Measurements from ENCODE around the gene SSR3. TPM values are rescaled to one million over a fixed set of nuclear protein-coding genes. Genes with fewer than 3 reads are reported as not detected.

Gene SSR3
- total RNA-seq, 4 donors from 2014 or later, result 96.8 to 172 (median 128) TPM

DNA sequence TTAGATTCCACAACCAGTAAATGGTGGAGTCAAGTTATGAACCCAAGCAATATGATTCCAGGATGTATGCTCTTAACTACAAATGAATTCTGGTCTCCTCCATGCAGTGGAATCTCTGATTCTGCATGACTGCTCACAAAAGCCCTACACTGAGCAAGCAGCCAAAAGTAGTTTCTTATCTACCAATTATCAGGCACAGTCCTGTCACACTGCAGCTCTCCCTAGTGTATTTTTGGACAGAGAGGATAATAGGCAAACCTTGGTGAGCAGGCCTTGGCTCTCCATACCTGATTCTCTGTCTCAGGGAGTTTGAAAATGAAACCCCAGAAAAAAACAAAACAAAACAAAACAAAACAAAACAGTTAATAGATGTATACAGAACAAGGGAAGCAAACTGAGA lies 3.5 kb upstream of the SSR3 start:
- H3K4me3 ChIP-seq, result no peak overlapping the region
- no peaks in the 10 kb centered on the region for H3K9me3 ChIP-seq
- no peaks in the 10 kb centered on the region for H3K27me3 ChIP-seq
- no peak overlapping the region for H3K27ac ChIP-seq
- intact Hi-C loops (cut with DNase I; ENCODE audit: low total_unique reads), result no loop called here
- TF ChIP-seq, protein P1, sequence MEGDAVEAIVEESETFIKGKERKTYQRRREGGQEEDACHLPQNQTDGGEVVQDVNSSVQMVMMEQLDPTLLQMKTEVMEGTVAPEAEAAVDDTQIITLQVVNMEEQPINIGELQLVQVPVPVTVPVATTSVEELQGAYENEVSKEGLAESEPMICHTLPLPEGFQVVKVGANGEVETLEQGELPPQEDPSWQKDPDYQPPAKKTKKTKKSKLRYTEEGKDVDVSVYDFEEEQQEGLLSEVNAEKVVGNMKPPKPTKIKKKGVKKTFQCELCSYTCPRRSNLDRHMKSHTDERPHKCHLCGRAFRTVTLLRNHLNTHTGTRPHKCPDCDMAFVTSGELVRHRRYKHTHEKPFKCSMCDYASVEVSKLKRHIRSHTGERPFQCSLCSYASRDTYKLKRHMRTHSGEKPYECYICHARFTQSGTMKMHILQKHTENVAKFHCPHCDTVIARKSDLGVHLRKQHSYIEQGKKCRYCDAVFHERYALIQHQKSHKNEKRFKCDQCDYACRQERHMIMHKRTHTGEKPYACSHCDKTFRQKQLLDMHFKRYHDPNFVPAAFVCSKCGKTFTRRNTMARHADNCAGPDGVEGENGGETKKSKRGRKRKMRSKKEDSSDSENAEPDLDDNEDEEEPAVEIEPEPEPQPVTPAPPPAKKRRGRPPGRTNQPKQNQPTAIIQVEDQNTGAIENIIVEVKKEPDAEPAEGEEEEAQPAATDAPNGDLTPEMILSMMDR (IDR thresholded peaks at IDR 0.05), result no peak
- TF ChIP-seq POLR2A (IDR thresholded peaks at IDR 0.05), result no peak
- H3K36me3 ChIP-seq, result no peaks in the 10 kb centered on the region
- no peak for DNase-seq
- no peaks in the 10 kb centered on the region for H3K4me1 ChIP-seq

DNA sequence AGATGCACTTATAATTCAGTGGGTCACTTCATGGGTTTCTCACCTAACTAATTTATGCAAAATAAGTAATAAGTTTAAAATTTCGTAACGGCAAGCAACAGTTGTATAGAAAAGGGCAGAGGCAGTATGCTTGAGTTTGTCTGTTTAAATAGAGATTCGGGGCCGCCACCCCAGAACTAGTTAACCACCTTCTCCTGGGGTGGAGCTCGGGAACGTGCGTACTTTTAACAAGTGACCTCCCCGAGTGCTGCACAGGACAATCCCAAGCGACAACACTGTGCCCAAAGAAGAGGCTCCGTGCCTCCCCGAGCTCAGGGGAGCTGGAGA lies 439 bp downstream of the SSR3 start:
- no peak for DNase-seq
- H3K9me3 ChIP-seq, result no peaks in the 10 kb centered on the region
- intact Hi-C loops (cut with DNase I; ENCODE audit: low total_unique reads), result no loop called here
- no peaks in the 10 kb centered on the region for H3K27me3 ChIP-seq
- TF ChIP-seq POLR2A (IDR thresholded peaks at IDR 0.05), result no peak
- TF ChIP-seq, protein P1 (IDR thresholded peaks at IDR 0.05), result no peak
- H3K4me1 ChIP-seq, result no peaks in the 10 kb centered on the region
- H3K4me3 ChIP-seq, result peak overlapping the region; percentile 92 to 99
- H3K36me3 ChIP-seq, result no peaks in the 10 kb centered on the region
- peak overlapping the region; percentile 81 to 89 for H3K27ac ChIP-seq

DNA sequence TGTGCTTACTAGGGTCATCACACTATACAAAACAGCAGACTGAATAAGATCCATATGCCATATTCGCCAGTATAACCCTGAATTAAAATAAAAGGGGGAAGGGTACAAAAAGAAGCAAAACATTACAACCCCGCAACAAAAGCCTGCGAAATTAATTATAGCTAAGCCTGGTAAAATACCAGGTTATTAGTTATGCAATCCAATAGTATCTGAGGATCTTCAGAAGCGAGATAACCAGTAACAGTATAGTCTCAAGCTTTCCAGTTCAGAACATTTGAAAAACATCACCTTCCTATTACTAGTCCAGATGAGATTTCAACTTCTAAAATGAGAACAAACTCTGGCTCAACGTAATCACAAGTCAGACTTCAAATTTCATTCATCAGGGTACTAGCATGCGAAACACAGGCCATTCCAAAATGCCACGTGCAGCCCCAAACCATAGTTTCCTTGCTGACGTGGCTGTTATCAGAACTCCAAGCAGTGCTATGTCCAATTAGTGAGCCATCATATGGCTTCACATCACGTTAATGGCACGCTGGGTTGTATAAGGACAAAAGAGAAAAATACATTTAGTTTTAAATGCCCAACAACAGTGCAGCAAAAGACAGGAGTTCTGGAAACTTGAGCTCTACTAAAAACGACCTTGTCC lies 1.1 kb downstream of the SSR3 start:
- Histone ChIP-seq H3K4me3 (peak overlapping the region; percentile 92 to 99), H3K9me3 (no peaks in the 10 kb centered on the region), H3K27me3 (no peaks in the 10 kb centered on the region), H3K27ac (peak overlapping the region; percentile 81 to 89), H3K4me1 (no peaks in the 10 kb centered on the region), H3K36me3 (no peaks in the 10 kb centered on the region)
- intact Hi-C loops (cut with DNase I; ENCODE audit: low total_unique reads), result no loop called here
- TF ChIP-seq POLR2A (IDR thresholded peaks at IDR 0.05), result no peak
- TF ChIP-seq, protein P1 (IDR thresholded peaks at IDR 0.05), result no peak
- DNase-seq, result no peak

DNA sequence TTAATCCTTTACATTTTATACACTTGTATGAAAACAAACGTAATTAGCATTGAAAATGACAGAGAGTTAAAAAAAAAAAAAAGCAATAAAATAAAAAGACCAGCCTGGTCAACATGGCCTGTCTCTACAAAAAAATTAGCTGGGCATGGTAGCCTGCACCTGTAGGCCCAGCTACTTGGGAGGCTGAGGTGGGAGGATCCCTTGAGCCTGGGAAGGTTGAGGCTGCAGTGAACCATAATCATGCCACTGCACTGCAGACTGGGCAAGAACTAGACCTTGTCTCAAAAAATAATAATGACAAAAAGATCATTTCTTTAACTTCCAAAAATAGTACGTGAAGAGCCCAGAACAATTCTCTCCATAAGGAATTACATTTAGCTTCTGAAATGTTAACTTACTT lies 1.9 kb downstream of the SSR3 start:
- intact Hi-C loops (cut with DNase I; ENCODE audit: low total_unique reads), result no loop called here
- Histone ChIP-seq H3K27me3 (no peaks in the 10 kb centered on the region), H3K9me3 (no peaks in the 10 kb centered on the region), H3K4me1 (no peaks in the 10 kb centered on the region), H3K4me3 (peak overlapping the region in 1 of 2 donors; percentile 92), H3K27ac (peak overlapping the region in 1 of 2 donors; percentile 89), H3K36me3 (no peaks in the 10 kb centered on the region)
- DNase-seq, result no peak
- TF ChIP-seq POLR2A (IDR thresholded peaks at IDR 0.05), result no peak
- TF ChIP-seq, protein P1 (IDR thresholded peaks at IDR 0.05), result no peak

DNA sequence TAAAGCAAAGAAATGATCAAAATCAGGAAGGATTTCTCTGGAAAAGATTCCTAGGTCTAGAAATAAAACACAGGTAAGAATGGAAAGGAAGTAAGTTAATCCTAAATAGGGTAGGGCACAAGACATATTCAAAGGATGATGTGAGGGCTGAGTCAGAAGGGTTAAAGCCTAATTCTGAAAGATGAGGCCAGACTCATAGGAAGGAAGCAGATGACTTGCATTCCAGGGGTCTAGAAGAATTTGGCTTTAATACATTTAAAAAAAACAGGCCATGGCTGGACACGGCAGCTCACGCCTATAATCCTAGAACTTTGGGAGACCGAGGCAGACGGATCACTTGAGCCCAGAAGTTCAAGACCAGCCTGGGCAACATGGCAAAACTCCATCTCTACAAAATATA lies 3.2 kb downstream of the SSR3 start:
- Histone ChIP-seq H3K27ac (peak overlapping the region in 1 of 2 donors; percentile 48), H3K4me3 (no peak overlapping the region), H3K9me3 (no peaks in the 10 kb centered on the region), H3K4me1 (no peaks in the 10 kb centered on the region), H3K36me3 (no peaks in the 10 kb centered on the region), H3K27me3 (no peaks in the 10 kb centered on the region)
- DNase-seq, result no peak
- no peak for TF ChIP-seq POLR2A (IDR thresholded peaks at IDR 0.05)
- TF ChIP-seq, protein P1 (IDR thresholded peaks at IDR 0.05), result no peak
- intact Hi-C loops (cut with DNase I; ENCODE audit: low total_unique reads), result no loop called here

Data from uterus (tissue), 4 donors.